Loucy (cell line): Measurements from ENCODE around the gene COX6A1.

Source experiments
- H2AFZ ChIP-seq: fragments of 200-600 bp; sonication (generic); 2 replicates; pipeline ENCODE4 v1.6.0; 2016; ENCODE audit warnings: antibody characterized with exemption, mild to moderate bottlenecking, low read length, moderate library complexity
- H3F3A ChIP-seq: fragments of 200-600 bp; 2 replicates; pipeline ENCODE4 v1.6.0; 2016; ENCODE audit warnings: antibody characterized with exemption, low read depth, mild to moderate bottlenecking
- H3K27me3 ChIP-seq: fragments of 200-600 bp; sonication (generic); 2 replicates; pipeline ENCODE4 v1.6.1; 2014; ENCODE audit warnings: low read length, mild to moderate bottlenecking; ENCODE audit not compliant: insufficient read depth, poor library complexity, severe bottlenecking
- H3K36me3 ChIP-seq: fragments of 200-600 bp; sonication (generic); 2 replicates; pipeline ENCODE4 v1.6.1; 2016; ENCODE audit warnings: low read length; ENCODE audit not compliant: insufficient read depth
- H3K4me1 ChIP-seq: fragments of 200-600 bp; sonication (generic); 2 replicates; pipeline ENCODE4 v1.5.1; 2014; ENCODE audit warnings: low read length, mild to moderate bottlenecking; ENCODE audit not compliant: insufficient read depth, poor library complexity, severe bottlenecking
- H3K4me2 ChIP-seq: fragments of 200-600 bp; sonication (generic); 2 replicates; pipeline ENCODE4 v1.6.0; 2014; ENCODE audit warnings: antibody characterized with exemption, low read length, low read depth, mild to moderate bottlenecking; ENCODE audit not compliant: poor library complexity, severe bottlenecking
- H3K4me3 ChIP-seq: fragments of 200-600 bp; sonication (generic); 2 replicates; pipeline ENCODE4 v1.5.1; 2014; ENCODE audit warnings: low read length, mild to moderate bottlenecking, mixed read lengths; ENCODE audit not compliant: poor library complexity, severe bottlenecking
- H3K79me2 ChIP-seq: fragments of 200-600 bp; sonication (generic); 2 replicates; pipeline ENCODE4 v1.6.1; 2014; ENCODE audit warnings: low read length; ENCODE audit not compliant: insufficient read depth
- H3K9ac ChIP-seq: fragments of 200-600 bp; sonication (generic); 2 replicates; pipeline ENCODE4 v1.6.0; 2014; ENCODE audit warnings: mild to moderate bottlenecking, low read depth, low read length, moderate library complexity; ENCODE audit not compliant: poor library complexity, severe bottlenecking
- H3K9me2 ChIP-seq: fragments of 200-600 bp; sonication (generic); replicated peaks from 2 replicates; pipeline ENCODE4 v1.6.1; 2016; ENCODE audit warnings: low read depth, low read length, mixed read lengths
- H3K9me3 ChIP-seq: fragments of 200-600 bp; sonication (generic); 2 replicates; pipeline ENCODE4 v1.6.1; 2014; ENCODE audit warnings: mild to moderate bottlenecking, antibody characterized with exemption, low read length, low read depth; ENCODE audit not compliant: insufficient read depth
- H4K20me1 ChIP-seq: fragments of 200-600 bp; sonication (generic); 2 replicates; pipeline ENCODE4 v1.6.0; 2014; ENCODE audit warnings: antibody characterized with exemption, low read length, mild to moderate bottlenecking; ENCODE audit not compliant: insufficient read depth, poor library complexity, severe bottlenecking
- CTCF ChIP-seq: fragments of 200-600 bp; sonication (generic); conservative IDR thresholded peaks from 2 replicates; pipeline ENCODE4 v1.5.1; 2014; ENCODE audit warnings: mild to moderate bottlenecking, antibody characterized with exemption, low read length
- EZH2phosphoT487 ChIP-seq: fragments of 200-600 bp; IDR thresholded peaks from 2 replicates; pipeline ENCODE4 v1.6.1; 2018; ENCODE audit warnings: antibody characterized with exemption, mild to moderate bottlenecking, moderate library complexity, borderline replicate concordance

COX6A1 gene

GRCh38 chr12:120406069-120406468 lies 31.8 kb upstream of the COX6A1 start:
- no peaks in the 10 kb centered on the region for H3K9me3 ChIP-seq
- H3K4me1 ChIP-seq = no peaks in the 10 kb centered on the region
- no peaks in the 10 kb centered on the region for H3F3A ChIP-seq
- no peak overlapping the region for H3K4me2 ChIP-seq
- no peaks in the 10 kb centered on the region for H3K79me2 ChIP-seq
- H3K36me3 ChIP-seq = no peaks in the 10 kb centered on the region
- no peaks in the 10 kb centered on the region for H3K27me3 ChIP-seq
- no peak overlapping the region for H2AFZ ChIP-seq
- H3K9me2 ChIP-seq = no peaks in the 10 kb centered on the region
- no peak overlapping the region for H3K4me3 ChIP-seq
- no peak for TF ChIP-seq CTCF
- TF ChIP-seq EZH2phosphoT487 = no peak
- no peaks in the 10 kb centered on the region for H4K20me1 ChIP-seq
- H3K9ac ChIP-seq = no peak overlapping the region

- no peak overlapping the region for H2AFZ ChIP-seq
- no peak overlapping the region for H3K9ac ChIP-seq
- H3K9me2 ChIP-seq = no peaks in the 10 kb centered on the region
- no peaks in the 10 kb centered on the region for H3K9me3 ChIP-seq
- H4K20me1 ChIP-seq = no peaks in the 10 kb centered on the region
- no peak overlapping the region for H3K4me3 ChIP-seq
- no peak overlapping the region for H3K4me2 ChIP-seq
- H3K4me1 ChIP-seq = no peaks in the 10 kb centered on the region
- H3K79me2 ChIP-seq = no peaks in the 10 kb centered on the region
- TF ChIP-seq CTCF (no peak), EZH2phosphoT487 (no peak)
- no peaks in the 10 kb centered on the region for H3K36me3 ChIP-seq
- H3K27me3 ChIP-seq = no peaks in the 10 kb centered on the region
- H3F3A ChIP-seq = no peaks in the 10 kb centered on the region
These were observed 31.4 kb upstream of the COX6A1 start for GRCh38 chr12:120406553-120406952.

DNA sequence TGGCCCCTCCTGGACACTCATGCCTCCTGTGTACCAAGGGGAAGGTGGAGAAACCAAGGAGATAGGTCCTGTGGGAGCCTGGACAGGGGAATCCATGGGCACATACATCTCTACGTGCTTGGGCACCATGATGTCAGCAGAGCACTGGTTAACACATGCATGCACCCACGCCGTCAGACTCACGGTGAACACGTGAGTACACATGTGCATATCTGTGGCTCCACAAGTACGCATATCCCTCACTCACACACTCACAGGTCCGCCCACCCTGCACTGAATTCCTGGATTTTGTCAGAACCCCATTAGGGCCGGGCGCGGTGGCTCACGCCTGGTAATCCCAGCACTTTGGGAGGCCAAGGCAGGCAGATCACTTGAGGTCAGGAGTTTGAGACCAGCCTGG lies 29.1 kb upstream of the COX6A1 start:
- Histone ChIP-seq H3K27me3 (no peaks in the 10 kb centered on the region), H3K4me1 (no peaks in the 10 kb centered on the region), H3K9me2 (no peaks in the 10 kb centered on the region), H4K20me1 (no peaks in the 10 kb centered on the region), H3F3A (no peaks in the 10 kb centered on the region), H3K9ac (no peak overlapping the region), H3K4me2 (no peak overlapping the region), H3K79me2 (no peaks in the 10 kb centered on the region), H2AFZ (no peak overlapping the region), H3K9me3 (no peaks in the 10 kb centered on the region), H3K36me3 (no peaks in the 10 kb centered on the region), H3K4me3 (no peak overlapping the region)
- TF ChIP-seq CTCF = no peak
- TF ChIP-seq EZH2phosphoT487 = no peak
